HL-60 (cell line): ENCODE results near the gene CEP112.

ENCODE experiments used
- POLR2AphosphoS5 ChIP-seq: IDR thresholded peaks from 2 replicates; pipeline ENCODE4 v1.6.1; 2012; ENCODE audit warnings: low read depth
- TF ChIP-seq, protein P1 (sequence below): IDR thresholded peaks from 2 replicates; pipeline ENCODE4 v1.6.1; 2012; ENCODE audit warnings: low read depth; ENCODE audit not compliant: insufficient replicate concordance
- TF ChIP-seq, protein P2 (sequence below): IDR thresholded peaks from one replicate; pipeline ENCODE4 v1.5.1; 2011; ENCODE audit warnings: low read length, control low read depth, inconsistent platforms; ENCODE audit not compliant: insufficient read depth

DNA sequence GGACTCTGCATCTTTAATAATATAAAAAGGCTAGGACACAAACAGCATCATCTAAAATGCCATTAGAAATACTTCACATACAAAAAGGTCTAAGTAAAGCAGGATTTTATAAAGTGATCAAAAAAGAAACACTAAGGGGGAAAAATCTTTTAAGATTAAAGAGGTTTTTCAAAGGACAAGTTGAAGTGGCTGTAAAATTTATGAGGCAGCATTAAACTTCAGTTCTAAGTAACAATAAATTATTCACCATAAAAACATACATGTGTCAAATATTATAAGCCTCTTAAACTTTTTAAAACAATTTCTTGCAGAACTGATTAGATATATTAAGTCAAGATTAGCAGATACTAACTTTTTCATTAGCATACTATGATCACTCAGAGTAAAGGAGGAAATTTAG lies 20.8 kb downstream of the CEP112 start:
- TF ChIP-seq, protein P1, sequence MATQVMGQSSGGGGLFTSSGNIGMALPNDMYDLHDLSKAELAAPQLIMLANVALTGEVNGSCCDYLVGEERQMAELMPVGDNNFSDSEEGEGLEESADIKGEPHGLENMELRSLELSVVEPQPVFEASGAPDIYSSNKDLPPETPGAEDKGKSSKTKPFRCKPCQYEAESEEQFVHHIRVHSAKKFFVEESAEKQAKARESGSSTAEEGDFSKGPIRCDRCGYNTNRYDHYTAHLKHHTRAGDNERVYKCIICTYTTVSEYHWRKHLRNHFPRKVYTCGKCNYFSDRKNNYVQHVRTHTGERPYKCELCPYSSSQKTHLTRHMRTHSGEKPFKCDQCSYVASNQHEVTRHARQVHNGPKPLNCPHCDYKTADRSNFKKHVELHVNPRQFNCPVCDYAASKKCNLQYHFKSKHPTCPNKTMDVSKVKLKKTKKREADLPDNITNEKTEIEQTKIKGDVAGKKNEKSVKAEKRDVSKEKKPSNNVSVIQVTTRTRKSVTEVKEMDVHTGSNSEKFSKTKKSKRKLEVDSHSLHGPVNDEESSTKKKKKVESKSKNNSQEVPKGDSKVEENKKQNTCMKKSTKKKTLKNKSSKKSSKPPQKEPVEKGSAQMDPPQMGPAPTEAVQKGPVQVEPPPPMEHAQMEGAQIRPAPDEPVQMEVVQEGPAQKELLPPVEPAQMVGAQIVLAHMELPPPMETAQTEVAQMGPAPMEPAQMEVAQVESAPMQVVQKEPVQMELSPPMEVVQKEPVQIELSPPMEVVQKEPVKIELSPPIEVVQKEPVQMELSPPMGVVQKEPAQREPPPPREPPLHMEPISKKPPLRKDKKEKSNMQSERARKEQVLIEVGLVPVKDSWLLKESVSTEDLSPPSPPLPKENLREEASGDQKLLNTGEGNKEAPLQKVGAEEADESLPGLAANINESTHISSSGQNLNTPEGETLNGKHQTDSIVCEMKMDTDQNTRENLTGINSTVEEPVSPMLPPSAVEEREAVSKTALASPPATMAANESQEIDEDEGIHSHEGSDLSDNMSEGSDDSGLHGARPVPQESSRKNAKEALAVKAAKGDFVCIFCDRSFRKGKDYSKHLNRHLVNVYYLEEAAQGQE: no peak
- TF ChIP-seq, protein P2, sequence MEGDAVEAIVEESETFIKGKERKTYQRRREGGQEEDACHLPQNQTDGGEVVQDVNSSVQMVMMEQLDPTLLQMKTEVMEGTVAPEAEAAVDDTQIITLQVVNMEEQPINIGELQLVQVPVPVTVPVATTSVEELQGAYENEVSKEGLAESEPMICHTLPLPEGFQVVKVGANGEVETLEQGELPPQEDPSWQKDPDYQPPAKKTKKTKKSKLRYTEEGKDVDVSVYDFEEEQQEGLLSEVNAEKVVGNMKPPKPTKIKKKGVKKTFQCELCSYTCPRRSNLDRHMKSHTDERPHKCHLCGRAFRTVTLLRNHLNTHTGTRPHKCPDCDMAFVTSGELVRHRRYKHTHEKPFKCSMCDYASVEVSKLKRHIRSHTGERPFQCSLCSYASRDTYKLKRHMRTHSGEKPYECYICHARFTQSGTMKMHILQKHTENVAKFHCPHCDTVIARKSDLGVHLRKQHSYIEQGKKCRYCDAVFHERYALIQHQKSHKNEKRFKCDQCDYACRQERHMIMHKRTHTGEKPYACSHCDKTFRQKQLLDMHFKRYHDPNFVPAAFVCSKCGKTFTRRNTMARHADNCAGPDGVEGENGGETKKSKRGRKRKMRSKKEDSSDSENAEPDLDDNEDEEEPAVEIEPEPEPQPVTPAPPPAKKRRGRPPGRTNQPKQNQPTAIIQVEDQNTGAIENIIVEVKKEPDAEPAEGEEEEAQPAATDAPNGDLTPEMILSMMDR: no peak
- no peak for TF ChIP-seq POLR2AphosphoS5
